CD4-positive, alpha-beta T cell treated with Interferon alpha-2 for 1 hour (primary cell): Measurements from ENCODE around the gene C6orf62.
"Not testable (repeated sequence)": the region's sequence is repeated elsewhere in the genome, so short reads cannot be mapped to it uniquely, and the experiment has no call there.

ENCODE experiments used
- DNase-seq, 2 donors: peaks; one replicate each; pipeline ENCODE4 v3.0.0-alpha.2; 2020 to 2022

Gene C6orf62

GRCh38 chr6:24695635-24696034 is 23.3 kb downstream of the C6orf62 start:
- peak; percentile 8 to 74 for DNase-seq

DNA sequence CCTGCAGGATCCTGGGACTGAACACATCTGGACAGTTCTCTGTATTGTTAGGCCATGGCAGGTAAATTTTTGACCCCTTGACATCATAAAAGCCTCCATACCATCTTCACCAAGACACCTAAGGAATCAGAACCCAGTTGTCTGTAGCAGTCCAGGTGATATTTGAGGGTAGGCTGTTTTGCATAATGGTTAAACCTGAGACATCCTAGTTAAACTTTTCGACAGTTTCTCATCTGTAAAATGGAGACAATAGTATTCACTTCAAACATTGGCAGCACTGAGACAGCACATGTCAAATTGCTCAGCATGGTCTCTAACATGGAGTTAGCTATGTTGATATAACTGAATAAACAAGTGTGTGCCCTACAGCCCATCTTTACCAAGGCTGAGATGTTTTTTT is 24.8 kb downstream of the C6orf62 start:
- no peak for DNase-seq

DNA sequence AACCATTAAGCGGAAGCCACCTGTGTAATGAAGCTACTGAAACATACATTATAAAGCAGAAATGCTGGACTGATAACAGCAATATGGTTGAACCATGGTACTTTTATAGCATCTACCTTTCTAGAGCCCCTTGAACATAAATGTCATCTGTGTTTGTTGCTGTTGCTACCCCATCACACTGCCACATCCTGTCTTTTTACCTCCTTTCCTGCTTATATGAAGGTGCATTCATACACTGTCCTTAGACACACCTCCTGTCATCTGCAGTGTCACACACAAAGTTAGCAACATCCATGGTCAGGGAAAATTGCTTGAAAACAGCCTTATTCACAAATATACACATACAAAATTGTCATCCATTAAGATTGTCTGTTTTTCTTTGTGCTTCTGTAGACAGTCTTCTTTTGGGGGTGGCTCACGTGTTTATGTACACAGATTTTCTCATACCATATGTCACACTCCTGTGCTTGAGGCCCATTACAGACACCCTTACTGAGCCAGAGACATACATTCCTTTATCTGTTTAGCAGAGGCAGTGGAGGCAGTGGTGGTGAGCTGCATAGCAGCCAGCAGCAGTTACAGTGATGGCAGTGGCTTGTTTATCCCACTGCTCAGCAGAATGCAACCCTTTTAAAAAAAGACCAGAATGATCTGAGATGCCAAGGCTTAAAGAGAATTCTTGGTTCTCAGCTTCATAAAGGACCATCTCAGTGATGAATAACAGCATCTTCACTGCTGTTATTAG is 25.9 kb downstream of the C6orf62 start:
- no peak for DNase-seq

- DNase-seq: no peak
Measured at GRCh38 chr6:24692415-24692814, 26.5 kb downstream of the C6orf62 start.

DNA sequence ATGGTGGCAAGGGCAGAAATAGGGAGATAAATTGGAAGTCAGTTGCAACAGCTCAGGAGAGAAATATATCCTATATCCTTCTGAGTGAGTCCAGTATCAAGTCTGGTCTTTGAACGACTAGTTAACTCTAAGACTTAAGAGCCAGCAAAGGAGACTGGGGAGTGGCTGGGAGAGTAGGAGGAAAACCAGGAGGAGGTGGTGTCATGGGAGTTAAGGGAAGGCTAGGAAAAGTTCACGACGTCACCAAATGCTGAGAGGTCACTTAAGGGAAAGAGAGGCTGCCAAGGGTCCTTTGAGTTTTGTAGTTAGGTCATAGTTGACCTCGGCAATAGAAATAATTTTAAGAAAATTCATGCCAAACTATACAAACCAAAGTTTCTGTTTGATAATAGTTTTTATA is 27.0 kb downstream of the C6orf62 start:
- no peak for DNase-seq

GRCh38 chr6:24691550-24691949 is 27.4 kb downstream of the C6orf62 start:
- DNase-seq: no peak

GRCh38 chr6:24690593-24690992 is 28.4 kb downstream of the C6orf62 start:
- no peak for DNase-seq

- DNase-seq: no peak
Measured at GRCh38 chr6:24689964-24690363, 29.0 kb downstream of the C6orf62 start.

- no peak for DNase-seq
Measured at GRCh38 chr6:24686946-24687345, 32.0 kb downstream of the C6orf62 start.

DNA sequence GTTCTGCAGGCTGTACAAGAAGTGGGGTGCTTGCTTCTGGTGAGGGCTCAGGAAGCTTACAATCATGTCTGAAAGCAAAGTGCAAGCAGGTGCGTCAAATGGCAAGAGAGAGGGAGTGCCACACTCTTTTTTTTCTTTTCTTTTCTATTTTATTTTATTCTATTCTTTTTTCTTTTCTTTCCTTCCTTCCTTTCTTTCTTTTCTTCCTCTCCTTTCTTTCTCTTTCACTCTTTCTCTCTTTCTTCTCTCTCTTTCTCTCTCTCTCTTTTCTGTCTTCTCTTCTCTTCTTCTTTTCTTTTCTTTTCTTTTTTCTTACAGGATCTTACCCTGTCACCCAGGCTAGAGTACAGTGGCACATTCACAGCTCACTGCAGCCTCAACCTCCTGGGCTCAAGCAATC is 32.5 kb downstream of the C6orf62 start:
- DNase-seq: no peak

DNA sequence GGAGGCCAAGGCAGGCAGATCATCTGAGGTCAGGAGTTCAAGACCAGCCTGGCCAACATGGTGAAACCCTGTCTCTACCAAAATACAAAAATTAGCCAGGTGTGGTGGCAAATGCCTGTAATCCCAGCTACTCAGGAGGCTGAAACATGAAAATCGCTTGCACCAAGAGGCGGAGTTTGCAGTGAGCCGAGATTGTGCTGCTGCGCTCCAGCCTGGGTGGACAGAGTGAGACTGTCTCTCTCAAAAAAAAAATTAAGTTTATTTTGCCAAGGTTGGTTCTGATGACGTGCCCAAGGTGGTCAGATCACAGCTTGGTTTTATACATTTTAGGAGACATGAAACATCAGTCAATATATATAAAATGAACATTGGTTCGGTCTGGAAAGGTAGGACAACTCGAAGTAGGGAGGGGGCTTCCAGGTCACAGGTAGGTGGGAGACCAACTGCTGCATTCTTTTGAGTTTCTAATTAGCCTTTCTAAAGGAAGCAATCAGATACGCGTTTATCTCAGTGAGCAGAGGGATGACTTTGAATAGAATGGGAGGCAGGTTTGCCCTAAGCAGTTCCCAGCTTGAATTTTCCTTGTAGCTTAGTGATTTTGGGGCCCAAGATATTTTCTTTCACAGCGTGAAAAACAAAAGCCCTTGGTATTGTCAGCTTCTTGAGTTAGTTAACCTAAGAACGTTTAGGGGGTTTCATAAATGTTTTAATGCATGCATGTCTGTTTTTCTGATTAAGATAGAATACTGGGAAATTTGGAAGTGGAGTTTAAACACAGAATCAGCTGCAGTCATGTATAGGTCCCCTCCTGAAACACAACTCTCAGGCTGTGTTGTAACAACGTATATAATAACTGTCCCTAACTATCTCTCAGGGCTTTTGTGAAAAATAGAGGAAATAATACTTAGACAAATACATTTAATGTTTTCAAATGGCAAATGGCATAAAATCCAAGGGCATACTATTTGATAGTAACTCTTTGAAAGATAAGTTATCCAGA is 35.4 kb downstream of the C6orf62 start:
- no peak for DNase-seq

DNA sequence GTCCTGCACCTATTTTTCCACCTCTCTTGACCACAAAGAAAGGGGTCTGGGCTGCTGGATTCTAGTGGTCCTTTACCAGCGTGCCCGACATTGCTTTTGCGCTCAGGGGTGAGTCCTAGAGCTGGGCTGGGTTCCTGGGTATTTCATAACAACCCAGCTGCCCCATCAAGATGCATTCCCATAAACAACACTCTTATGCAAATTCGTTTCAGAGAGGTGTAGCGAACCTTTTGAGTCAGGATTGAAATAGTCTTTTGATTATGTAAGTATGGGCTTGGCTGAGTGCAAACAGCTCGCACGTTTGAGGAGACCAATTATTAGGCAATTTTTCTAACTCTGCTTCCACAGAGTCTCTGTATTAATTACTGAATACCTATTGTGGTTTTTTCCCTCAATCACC is 38.4 kb downstream of the C6orf62 start:
- DNase-seq: no peak

GRCh38 chr6:24678792-24679352 is 40.1 kb downstream of the C6orf62 start:
- not testable (repeated sequence) for DNase-seq

DNA sequence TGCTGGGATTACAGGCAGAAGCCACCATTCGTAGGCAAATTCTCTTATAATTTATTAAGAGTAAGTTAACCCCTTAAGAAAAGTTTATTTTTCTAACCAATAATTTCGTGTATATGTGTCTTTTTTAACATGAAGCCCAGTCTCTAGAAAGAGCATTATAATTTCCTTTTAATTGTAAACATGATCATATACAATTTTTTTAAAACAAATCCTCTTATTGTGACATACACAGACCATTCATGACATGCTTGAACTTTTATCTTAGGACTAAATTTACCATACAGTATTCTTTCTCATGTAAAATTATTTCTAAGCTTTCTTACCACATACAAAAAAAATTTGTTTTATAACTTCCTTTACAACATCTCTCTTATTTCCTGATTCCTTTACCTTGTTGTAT is 45.3 kb downstream of the C6orf62 start:
- no peak for DNase-seq

- DNase-seq: no peak
Measured at GRCh38 chr6:24672620-24673182, 46.3 kb downstream of the C6orf62 start.

DNA sequence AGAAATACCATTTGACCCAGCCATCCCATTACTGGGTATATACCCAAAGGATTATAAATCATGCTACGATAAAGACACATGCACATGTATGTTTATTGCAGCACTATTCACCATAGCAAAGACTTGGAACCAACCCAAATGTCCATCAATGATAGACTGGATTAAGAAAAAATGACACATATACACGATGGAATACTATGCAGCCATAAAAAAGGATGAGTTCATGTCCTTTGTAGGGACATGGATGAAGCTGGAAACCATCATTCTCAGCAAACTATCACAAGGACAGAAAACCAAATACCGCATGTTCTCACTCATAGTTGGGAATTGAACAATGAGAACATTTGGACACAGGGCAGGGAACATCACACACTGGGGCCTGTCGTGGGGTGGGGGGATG is 47.9 kb downstream of the C6orf62 start:
- not testable (repeated sequence) for DNase-seq

DNA sequence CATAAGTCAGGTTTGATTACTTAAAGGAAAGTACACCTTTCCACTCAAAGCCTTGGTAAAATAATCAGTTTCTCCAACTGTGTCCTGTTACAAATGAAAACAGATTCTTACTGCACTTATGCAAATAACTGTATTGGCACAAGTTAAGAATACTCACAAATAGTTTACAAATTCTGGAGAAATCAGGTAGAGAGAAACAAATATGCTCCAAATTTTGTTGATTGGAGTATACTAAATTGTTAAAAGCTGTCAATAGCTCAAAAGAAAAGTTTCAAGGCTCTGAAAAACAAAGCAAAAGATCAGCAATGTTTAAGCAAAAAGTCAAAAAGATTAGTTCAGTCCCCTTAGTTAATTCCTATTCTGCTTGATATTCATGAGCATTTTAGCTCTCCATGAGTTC is 48.5 kb downstream of the C6orf62 start:
- not testable (repeated sequence) for DNase-seq

DNA sequence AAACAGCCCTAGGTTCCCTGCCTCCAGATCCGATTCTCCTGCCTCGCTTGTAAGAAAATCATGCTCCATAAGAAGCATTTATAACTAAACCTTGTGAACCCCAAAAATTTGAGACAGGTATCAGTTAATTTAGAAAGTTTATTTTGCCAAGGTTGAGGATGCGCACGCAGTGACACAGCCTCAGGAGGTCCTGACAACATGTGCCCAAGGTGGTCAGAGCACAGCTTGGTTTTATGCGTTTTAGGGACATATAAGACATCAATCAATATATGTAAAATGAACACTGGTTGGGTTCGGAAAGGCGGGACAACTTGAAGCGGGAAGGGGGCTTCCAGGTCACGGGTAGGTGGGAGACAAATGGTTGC is 50.0 kb downstream of the C6orf62 start:
- no peak for DNase-seq

- DNase-seq: peak in 1 of 2 donors; percentile 10
Measured at GRCh38 chr6:24668066-24668996, 50.6 kb downstream of the C6orf62 start.

- no peak for DNase-seq
Measured at GRCh38 chr6:24667378-24667803, 51.6 kb downstream of the C6orf62 start.

- DNase-seq: peak; percentile 97 to 98
Measured at GRCh38 chr6:24666641-24667377, 52.1 kb downstream of the C6orf62 start, which contains the start of the genes ACOT13 and TDP2. ACOT13 (plus strand) TSS chr6:24667077; CDS start chr6:24667264, 187 bp downstream. TDP2 (minus strand) TSS chr6:24666899; CDS start chr6:24666862, 37 bp downstream.
